Tibial nerve (tissue), 4 donors: Measurements from ENCODE around the gene NGEF. TPM values are rescaled to one million over a fixed set of nuclear protein-coding genes. Genes with fewer than 3 reads are reported as not detected.

ENCODE experiments used
- DNase-seq, 2 donors: peaks; one replicate each; pipeline ENCODE4 v3.0.0-alpha.2; 2019; ENCODE audit warnings: low spot score in 2 of 2
- H3K27ac ChIP-seq, 4 donors: fragments of 200-600 bp; sonication (generic) in 3 of 4; one replicate each; pipeline ENCODE4 v1.5.1; 2017 to 2019; ENCODE audit warnings: mild to moderate bottlenecking in 1 of 4
- H3K27me3 ChIP-seq, 2 donors: fragments of 200-600 bp; sonication (generic) in 1 of 2; one replicate each; pipeline versions ENCODE4 v1.5.1 to v1.6.0; 2017 to 2019
- H3K36me3 ChIP-seq, 3 donors: fragments of 200-600 bp; sonication (generic); one replicate each; pipeline ENCODE4 v1.5.1; 2018 to 2019
- H3K4me1 ChIP-seq, 4 donors: fragments of 200-600 bp; sonication (generic) in 3 of 4; one replicate each; pipeline ENCODE4 v1.5.1; 2017 to 2019
- H3K4me3 ChIP-seq, 4 donors: fragments of 200-600 bp; sonication (generic) in 3 of 4; one replicate each; pipeline ENCODE4 v1.5.1; 2017 to 2019; ENCODE audit warnings: mild to moderate bottlenecking in 1 of 4, moderate library complexity in 1 of 4
- H3K9me3 ChIP-seq, 4 donors: fragments of 200-600 bp; sonication (generic) in 3 of 4; one replicate each; pipeline ENCODE4 v1.5.1; 2017 to 2019
- EP300 ChIP-seq, 2 donors: sonication (generic); formaldehyde crosslinking; IDR thresholded peaks; one replicate each; pipeline ENCODE4 v1.6.1; 2017; ENCODE audit warnings: antibody characterized with exemption in 2 of 2, mild to moderate bottlenecking in 1 of 2
- POLR2A ChIP-seq, 2 donors: fragments of 450-650 bp; IDR thresholded peaks; one replicate each; pipeline ENCODE4 v1.6.1; 2017; ENCODE audit warnings: antibody characterized with exemption in 2 of 2, mild to moderate bottlenecking in 2 of 2, moderate library complexity in 2 of 2
- WGBS, 2 donors: methylation state at CpG; one replicate each; pipeline ENCODE4 v1.1.5; 2018; 5-methylcytosine and 5-hydroxymethylcytosine counted together
- total RNA-seq, 4 donors: library from RNA; depleted of rRNA; stranded (reverse); fragments of >200 nt; gene quantifications; one replicate each; pipeline ENCODE4 v1.1.0, GENCODE V29; 2016
- TF ChIP-seq, protein P1 (sequence below), 5 experiments: fragments of 200-600 bp in 3 of 5; fragments of 450-650 bp in 2 of 5; sonication (generic) in 3 of 5; IDR thresholded peaks; one replicate each; pipeline ENCODE4 v1.5.1; 2016 to 2019; ENCODE audit warnings: antibody characterized with exemption in 5 of 5, mild to moderate bottlenecking in 3 of 5, moderate library complexity in 2 of 5

Gene NGEF
- total RNA-seq, 4 donors from 2014 or later = 12.9 to 47.6 (median 22.7) TPM

DNA sequence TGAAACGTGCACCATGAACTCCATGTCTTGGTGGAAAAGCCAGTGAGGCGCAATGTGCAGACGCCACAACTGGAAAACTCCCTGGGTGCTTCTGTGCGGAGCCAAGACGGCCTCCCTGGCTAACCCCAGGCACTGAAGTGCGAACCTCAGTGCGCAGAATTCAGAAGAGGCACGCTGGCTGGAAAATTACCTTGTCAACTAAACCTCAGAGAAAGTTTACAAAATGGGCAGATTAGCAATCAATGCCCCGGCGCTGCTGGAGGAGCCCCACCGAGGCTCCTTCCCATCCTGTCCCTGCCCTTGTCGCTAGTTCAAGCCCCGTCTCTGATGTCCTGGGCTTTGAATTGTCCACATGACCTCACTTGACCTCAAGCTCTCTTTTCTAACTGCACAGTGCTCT is 120.8 kb downstream of the NGEF start:
- H3K9me3 ChIP-seq = no peaks in the 10 kb centered on the region
- no peak overlapping the region for H3K4me3 ChIP-seq
- H3K4me1 ChIP-seq = peaks cover 0 to 13% (median 0%) of the 10 kb centered on the region in 4 donors
- TF ChIP-seq EP300 (IDR thresholded peaks at IDR 0.05) (no peak), POLR2A (IDR thresholded peaks at IDR 0.05) (no peak)
- TF ChIP-seq, protein P1, sequence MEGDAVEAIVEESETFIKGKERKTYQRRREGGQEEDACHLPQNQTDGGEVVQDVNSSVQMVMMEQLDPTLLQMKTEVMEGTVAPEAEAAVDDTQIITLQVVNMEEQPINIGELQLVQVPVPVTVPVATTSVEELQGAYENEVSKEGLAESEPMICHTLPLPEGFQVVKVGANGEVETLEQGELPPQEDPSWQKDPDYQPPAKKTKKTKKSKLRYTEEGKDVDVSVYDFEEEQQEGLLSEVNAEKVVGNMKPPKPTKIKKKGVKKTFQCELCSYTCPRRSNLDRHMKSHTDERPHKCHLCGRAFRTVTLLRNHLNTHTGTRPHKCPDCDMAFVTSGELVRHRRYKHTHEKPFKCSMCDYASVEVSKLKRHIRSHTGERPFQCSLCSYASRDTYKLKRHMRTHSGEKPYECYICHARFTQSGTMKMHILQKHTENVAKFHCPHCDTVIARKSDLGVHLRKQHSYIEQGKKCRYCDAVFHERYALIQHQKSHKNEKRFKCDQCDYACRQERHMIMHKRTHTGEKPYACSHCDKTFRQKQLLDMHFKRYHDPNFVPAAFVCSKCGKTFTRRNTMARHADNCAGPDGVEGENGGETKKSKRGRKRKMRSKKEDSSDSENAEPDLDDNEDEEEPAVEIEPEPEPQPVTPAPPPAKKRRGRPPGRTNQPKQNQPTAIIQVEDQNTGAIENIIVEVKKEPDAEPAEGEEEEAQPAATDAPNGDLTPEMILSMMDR (IDR thresholded peaks at IDR 0.05) = no peak
- no peaks in the 10 kb centered on the region for H3K27me3 ChIP-seq
- H3K27ac ChIP-seq = peak overlapping the region in 2 of 4 donors; percentile 57 to 62
- H3K36me3 ChIP-seq = peaks cover 0 to 30% (median 0%) of the 10 kb centered on the region in 3 donors
- WGBS, 2 donors = 87 to 94% methylated on average over 12 to 13 of the region's 13 CpGs
- DNase-seq = no peak

DNA sequence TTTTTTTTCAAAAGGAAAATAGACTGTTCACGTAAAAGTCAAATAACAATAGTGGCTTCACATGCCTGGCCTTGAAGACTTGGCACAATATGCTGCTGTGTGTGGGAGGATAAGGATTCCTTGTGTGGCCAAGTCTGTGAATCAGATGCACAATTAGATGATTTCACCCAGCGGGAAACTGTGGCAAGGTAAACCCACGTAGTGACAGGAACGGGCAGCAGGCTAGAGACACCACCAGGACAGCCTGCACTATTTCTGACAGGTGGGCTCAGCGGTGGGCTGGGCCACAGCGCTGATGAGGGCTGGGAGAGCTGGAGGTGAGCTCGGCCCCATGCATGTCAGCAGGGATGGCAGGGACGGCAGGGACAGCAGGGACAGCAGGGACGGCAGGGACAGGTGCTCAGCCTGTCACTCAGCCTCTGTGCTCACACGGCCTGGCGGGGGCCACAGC is 121.4 kb downstream of the NGEF start:
- Histone ChIP-seq H3K4me3 (no peak overlapping the region), H3K4me1 (peaks cover 0 to 13% (median 0%) of the 10 kb centered on the region in 4 donors), H3K27me3 (no peaks in the 10 kb centered on the region), H3K27ac (peak overlapping the region in 2 of 4 donors; percentile 57 to 62), H3K9me3 (no peaks in the 10 kb centered on the region), H3K36me3 (peaks cover 0 to 35% (median 0%) of the 10 kb centered on the region in 3 donors)
- no peak for DNase-seq
- no peak for TF ChIP-seq EP300 (IDR thresholded peaks at IDR 0.05)
- TF ChIP-seq, protein P1 (IDR thresholded peaks at IDR 0.05) = no peak
- TF ChIP-seq POLR2A (IDR thresholded peaks at IDR 0.05) = no peak
- WGBS, 2 donors = 55 to 63% methylated on average over 10 to 11 of the region's 11 CpGs

DNA sequence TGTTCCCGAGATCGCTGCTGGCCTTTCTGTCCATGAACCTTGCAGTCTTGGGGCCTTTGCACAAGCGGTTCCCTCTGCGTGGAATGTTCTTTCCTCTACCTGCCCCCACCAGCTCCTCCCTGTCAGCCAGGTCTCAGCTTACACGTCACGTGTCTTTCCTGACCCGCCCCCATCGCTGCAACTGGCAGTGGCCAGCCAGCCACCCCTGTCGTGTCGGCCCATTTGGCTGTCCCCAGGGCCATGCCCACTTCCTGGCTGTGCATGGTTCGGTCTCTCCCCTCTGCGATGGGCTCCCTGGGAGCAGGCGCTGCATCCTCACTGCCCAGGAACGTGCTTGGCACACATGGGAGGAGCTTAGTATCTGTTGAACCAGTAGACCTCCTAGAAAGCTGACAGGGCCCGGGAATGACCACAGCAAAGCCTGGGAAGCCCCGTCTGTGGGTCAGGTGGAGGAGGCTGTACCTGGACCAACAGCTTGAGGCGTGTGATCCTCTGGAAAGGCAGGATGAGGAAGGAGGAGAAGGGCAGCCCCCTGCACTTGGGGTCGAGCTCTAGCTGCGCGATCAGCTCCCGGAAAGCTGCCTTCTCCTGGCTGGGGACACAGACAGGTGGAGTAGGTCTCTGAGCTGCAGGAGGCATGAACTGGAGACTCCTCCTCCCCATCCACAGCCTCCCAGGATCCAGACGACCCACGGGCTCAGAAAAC is 122.0 kb downstream of the NGEF start:
- TF ChIP-seq EP300 (IDR thresholded peaks at IDR 0.05) (no peak), POLR2A (IDR thresholded peaks at IDR 0.05) (no peak)
- TF ChIP-seq, protein P1 (IDR thresholded peaks at IDR 0.05) = no peak
- H3K36me3 ChIP-seq = peaks cover 0 to 39% (median 0%) of the 10 kb centered on the region in 3 donors
- peaks cover 0 to 13% (median 0%) of the 10 kb centered on the region in 4 donors for H3K4me1 ChIP-seq
- H3K9me3 ChIP-seq = no peaks in the 10 kb centered on the region
- WGBS, 2 donors = 41 to 50% methylated on average over 18 to 23 of the region's 23 CpGs
- peak in 1 of 2 donors; percentile 12 for DNase-seq
- H3K4me3 ChIP-seq = peak overlapping the region in 1 of 4 donors; percentile 14
- H3K27ac ChIP-seq = peak overlapping the region in 1 of 4 donors; percentile 62
- H3K27me3 ChIP-seq = no peaks in the 10 kb centered on the region

DNA sequence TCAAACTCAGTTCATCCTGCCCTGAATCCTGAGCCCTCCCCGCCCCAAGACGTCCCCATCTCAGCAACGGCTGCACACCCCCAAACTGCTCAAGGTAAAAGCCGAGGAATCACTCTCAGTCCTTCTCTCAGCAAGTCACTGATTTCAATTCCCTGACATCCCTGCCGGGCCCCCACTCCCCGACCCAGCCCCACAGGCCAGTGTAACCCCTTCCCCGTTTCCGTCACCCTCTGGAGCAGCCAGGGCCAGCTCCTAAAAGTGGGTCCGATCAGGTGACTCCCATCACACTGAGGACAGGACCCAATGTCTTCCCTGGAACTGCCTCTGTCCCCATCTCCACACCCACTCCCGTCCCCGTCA is 122.5 kb downstream of the NGEF start:
- TF ChIP-seq EP300 (IDR thresholded peaks at IDR 0.05) = no peak
- no peak for TF ChIP-seq POLR2A (IDR thresholded peaks at IDR 0.05)
- TF ChIP-seq, protein P1 (IDR thresholded peaks at IDR 0.05) = no peak
- peaks cover 0 to 44% (median 0%) of the 10 kb centered on the region in 3 donors for H3K36me3 ChIP-seq
- peak in 1 of 2 donors; percentile 4 for DNase-seq
- 83 to 89% methylated on average over 11 of the region's 11 CpGs for WGBS, 2 donors
- H3K9me3 ChIP-seq = no peaks in the 10 kb centered on the region
- peak overlapping the region in 1 of 4 donors; percentile 62 for H3K27ac ChIP-seq
- H3K4me3 ChIP-seq = no peak overlapping the region
- H3K4me1 ChIP-seq = peaks cover 0 to 13% (median 0%) of the 10 kb centered on the region in 4 donors
- H3K27me3 ChIP-seq = no peaks in the 10 kb centered on the region

DNA sequence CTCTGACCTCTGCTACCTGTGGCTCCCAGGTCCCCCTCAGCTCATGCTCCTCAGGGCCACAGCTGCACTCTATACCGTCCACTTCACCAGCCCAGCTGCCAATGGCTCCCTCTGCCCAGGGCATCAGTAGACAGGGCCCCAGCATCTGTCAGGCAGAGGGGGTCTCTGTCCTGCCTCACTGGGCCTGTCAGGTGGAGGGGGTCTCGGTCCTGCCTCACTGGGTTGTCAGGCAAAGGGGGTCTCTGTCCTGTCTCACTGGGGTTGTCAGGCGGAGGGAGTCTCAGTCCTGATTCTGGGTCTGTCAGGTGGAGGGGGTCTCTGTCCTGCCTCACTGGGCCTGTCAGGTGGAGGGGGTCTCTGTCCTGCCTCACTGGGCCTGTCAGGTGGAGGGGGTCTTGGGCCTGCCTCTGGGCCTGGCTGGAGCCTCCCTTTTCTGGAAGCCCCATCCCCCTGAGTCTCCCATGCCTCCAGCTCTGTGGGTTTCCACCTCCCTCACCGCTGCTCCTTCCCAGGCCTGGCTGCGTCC is 123.1 kb downstream of the NGEF start:
- no peaks in the 10 kb centered on the region for H3K9me3 ChIP-seq
- H3K27ac ChIP-seq = peak overlapping the region in 1 of 4 donors; percentile 62
- TF ChIP-seq EP300 (IDR thresholded peaks at IDR 0.05) (no peak), POLR2A (IDR thresholded peaks at IDR 0.05) (no peak)
- TF ChIP-seq, protein P1 (IDR thresholded peaks at IDR 0.05) = no peak
- 86 to 94% methylated on average over 3 to 5 of the region's 5 CpGs for WGBS, 2 donors
- H3K36me3 ChIP-seq = peaks cover 0 to 49% (median 0%) of the 10 kb centered on the region in 3 donors
- DNase-seq = no peak
- H3K27me3 ChIP-seq = no peaks in the 10 kb centered on the region
- H3K4me3 ChIP-seq = no peak overlapping the region
- H3K4me1 ChIP-seq = peaks cover 0 to 13% (median 0%) of the 10 kb centered on the region in 4 donors
